SH-SY5Y (cell line): ENCODE measurements around the gene MAP1LC3B.

Experiments used
- GATA2 ChIP-seq: IDR thresholded peaks from 2 replicates; pipeline ENCODE4 v1.6.1; 2011; ENCODE audit warnings: mild to moderate bottlenecking, low read depth, low read length
- GATA3 ChIP-seq: IDR thresholded peaks from 2 replicates; pipeline ENCODE4 v1.6.1; 2011; ENCODE audit warnings: low read depth, mild to moderate bottlenecking, low read length, moderate library complexity

MAP1LC3B gene

GRCh38 chr16:87411375-87412271 lies 19.5 kb downstream of the MAP1LC3B start:
- TF ChIP-seq GATA3, result no peak
- TF ChIP-seq GATA2, result no peak

DNA sequence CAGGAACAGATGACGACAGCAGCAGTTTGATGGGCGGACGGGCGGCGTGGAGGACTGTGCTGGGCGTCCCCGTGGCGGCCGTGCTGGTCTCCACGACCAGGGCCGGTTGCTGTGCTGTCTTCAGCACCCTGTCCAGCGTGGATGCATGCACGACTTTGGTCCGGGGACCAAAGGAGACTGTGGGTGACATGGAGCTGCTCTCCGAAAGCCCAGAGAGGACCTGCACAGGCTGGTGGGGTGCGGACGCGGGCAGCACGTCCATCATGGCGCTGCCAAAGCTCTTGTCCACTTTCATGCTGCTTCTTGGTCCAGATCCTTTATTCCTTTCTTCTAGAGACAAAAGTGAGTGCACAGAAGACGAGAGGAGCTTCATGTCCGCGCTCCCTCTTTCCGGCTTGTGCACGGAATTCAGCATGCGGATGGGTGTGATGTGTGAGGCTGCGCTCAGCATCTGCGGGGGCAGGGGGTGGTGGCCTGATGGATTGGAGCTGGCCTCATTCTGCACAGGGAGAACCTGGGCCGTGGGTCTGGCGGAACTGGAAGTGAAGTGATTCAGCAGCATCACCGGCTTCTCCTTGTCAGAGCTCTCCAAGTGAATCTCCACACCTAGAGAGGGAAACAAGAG lies 20.3 kb downstream of the MAP1LC3B start:
- no peak for TF ChIP-seq GATA3

DNA sequence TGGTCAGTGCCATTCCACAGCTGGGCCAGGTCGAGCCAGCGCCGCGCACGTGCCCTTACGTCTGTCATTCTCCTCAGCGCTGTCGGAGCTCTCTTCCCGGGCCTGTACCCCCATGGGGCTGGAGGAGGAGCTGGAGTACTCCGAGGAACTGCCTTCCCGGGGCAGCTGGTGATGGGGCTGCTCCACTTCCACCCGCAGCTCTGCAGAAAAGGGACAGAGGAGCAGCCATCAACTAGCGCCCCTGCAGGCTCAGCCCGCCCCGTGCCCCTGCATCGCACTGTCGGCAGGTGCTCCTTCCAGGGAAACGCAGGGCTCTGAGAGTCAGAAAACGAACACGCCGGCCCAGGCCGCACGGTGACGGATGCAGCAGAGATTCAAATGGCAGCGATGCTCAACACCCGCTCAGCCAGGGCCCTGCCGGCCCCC lies 20.9 kb downstream of the MAP1LC3B start:
- no peak for TF ChIP-seq GATA2
- TF ChIP-seq GATA3, result no peak

DNA sequence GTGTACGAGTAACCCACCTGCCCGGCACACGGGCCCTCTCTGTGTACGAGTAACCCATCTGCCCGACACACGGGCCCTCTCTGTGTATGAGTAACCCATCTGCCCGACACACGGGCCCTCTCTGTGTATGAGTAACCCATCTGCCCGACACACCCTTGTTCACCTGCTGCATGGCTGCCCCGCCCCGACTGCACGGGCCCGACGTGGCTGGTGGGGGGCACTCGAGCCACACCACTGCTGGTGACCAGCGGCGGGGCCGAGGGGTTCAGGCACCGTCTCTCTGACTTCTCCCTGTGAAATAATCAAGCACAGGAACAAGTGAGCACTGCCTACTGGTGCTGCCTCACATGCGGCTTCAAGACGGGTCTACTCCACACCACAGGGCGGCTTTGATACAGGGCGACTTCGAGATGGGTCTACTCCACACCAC lies 22.1 kb downstream of the MAP1LC3B start:
- no peak for TF ChIP-seq GATA3
- TF ChIP-seq GATA2, result no peak

DNA sequence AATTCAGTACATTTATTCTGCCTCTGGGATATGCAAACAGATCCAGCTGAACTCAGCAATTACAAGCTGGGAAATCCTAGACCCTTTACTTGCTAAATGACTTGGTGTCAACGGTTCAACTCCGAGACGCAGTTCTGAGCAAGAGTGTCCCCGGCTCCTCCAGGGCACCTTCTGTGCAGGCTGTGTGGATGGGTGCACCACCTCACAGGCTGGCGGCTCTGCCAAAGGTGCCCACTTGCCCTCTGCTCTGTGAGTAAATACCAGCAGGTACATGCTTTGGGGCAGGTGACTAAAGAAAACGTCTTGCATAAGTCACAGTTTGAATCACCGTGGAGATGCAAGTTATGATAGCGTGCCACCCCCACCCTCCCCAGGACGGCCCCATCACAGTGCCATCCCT lies 23.3 kb downstream of the MAP1LC3B start:
- no peak for TF ChIP-seq GATA3
- no peak for TF ChIP-seq GATA2

GRCh38 chr16:87416826-87417527 lies 24.8 kb downstream of the MAP1LC3B start:
- TF ChIP-seq GATA2, result 0 out of 2 replicates have a peak, but pooled peaks have one; percentile 5
- no peak for TF ChIP-seq GATA3

DNA sequence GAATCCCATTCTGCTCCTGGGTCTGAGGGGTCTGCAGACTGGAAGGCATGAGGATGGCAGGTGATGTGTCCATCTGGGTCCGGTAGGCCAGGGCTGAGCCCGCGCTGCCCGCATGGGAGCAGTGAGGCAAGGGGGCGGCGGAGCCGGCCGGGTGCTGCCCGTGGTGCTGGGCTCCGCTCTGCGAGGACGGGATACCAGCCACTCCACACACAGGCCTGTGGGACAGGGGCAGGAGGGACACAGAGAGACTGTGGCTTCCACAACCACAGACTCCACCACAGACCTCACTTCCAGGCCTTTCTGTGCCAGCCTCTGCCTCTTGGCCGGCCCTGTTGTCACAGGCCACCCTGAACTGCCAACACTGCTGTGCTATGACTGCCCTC lies 25.4 kb downstream of the MAP1LC3B start:
- TF ChIP-seq GATA2, result no peak
- no peak for TF ChIP-seq GATA3

DNA sequence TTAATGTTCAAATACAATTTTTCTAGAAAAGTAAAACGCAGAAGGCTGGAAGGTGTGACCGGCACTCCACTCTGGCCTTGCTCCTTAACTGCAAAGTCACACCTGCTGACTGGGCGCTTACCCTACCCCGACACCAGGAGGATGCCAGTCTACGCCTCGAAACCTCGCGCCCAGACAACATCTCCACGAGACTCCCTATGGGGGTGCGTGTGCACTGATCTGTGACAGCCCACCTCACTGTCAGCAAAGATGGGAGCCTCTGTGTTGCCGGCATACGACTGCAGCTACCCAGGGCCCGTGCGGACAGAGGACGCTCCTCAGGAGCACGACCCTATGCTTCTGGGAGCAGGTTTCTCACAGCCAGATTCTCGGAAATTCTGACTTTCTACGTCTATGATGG lies 26.1 kb downstream of the MAP1LC3B start:
- no peak for TF ChIP-seq GATA2

DNA sequence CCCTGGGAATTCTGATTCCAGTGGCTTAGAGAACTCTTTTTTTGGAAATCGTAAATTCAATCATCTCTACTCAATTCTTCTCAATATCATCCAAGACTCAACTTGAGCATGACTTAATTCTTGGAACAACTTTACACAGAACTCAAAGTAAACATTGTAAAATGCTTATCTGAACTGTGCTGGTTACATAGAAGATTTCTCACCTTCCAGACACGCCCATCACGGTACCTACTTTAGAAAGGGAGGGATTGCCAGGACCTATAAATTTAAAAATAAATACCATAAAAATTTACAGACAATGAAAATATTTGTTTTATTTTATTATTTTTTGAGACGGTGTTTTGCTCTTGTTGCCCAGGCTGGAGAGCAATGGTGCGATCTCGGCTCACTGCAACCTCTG lies 26.5 kb downstream of the MAP1LC3B start:
- TF ChIP-seq GATA2, result no peak
- no peak for TF ChIP-seq GATA3

DNA sequence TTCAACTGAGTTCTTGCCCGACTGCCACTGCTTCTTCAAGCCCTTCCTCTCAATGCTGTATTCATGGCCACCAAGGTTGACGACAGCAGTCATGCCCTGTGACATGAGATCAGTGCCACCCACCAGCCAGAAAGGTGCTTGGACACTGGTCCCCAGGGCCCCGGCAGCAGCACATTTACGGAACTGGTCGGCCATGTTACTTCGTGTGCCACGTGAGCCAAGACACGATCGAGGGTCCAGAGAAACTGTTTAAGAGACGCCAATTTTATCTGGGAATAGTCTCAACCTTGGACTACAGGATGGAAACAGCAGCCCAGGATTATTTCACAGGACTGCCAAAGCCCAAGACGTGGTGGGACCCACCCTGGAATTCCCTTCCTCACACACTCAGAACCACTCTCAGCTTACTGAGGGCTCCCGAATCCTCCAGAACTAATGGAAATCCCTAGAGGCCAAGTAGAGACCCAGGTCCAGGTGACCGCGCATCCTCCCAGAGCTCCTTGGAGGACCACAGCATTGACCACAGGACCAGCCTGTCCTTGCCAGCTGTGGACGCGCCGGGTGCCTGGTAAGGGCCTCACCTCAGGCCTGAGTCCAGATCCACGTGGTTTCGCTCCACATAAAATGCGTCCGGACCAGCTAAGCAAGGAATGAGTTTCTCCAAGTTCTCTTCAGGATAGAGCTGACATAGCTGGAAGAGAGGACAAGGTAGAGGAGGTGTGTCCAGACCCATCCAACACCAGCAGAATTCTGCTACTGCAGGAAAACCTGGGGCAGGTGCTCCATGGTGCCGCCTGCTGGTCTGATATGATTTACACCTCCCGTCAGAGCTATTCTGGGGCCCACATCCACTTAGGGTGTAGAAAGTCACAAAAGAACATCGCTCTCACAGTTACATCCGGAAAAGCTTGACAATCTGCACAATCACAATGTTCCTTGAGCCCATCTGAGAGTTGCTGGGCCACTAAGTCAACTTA lies 28.2 kb downstream of the MAP1LC3B start:
- no peak for TF ChIP-seq GATA3
- no peak for TF ChIP-seq GATA2

GRCh38 chr16:87421003-87421912 lies 29.1 kb downstream of the MAP1LC3B start:
- TF ChIP-seq GATA3 (no peak), GATA2 (no peak)

GRCh38 chr16:87422106-87422505 lies 30.0 kb downstream of the MAP1LC3B start:
- TF ChIP-seq GATA3, result no peak
- no peak for TF ChIP-seq GATA2

GRCh38 chr16:87423429-87423828 lies 31.3 kb downstream of the MAP1LC3B start:
- TF ChIP-seq GATA2 (no peak), GATA3 (no peak)

- TF ChIP-seq GATA3 (no peak), GATA2 (no peak)
Measured at GRCh38 chr16:87424266-87424665, 32.1 kb downstream of the MAP1LC3B start.

- TF ChIP-seq GATA2 (no peak), GATA3 (no peak)
Measured at GRCh38 chr16:87425941-87426340, 33.8 kb downstream of the MAP1LC3B start.
